Activated CD4-positive, alpha-beta T cell treated with anti-CD3 and anti-CD28 coated beads, Interleukin-2, amount 50 U/mL, for 16 hours (primary cell): ENCODE results near the gene TOGARAM2.

ENCODE experiments used
- DNase-seq: peaks from one replicate; pipeline ENCODE4 v3.0.0-alpha.2; 2020

TOGARAM2 gene

DNA sequence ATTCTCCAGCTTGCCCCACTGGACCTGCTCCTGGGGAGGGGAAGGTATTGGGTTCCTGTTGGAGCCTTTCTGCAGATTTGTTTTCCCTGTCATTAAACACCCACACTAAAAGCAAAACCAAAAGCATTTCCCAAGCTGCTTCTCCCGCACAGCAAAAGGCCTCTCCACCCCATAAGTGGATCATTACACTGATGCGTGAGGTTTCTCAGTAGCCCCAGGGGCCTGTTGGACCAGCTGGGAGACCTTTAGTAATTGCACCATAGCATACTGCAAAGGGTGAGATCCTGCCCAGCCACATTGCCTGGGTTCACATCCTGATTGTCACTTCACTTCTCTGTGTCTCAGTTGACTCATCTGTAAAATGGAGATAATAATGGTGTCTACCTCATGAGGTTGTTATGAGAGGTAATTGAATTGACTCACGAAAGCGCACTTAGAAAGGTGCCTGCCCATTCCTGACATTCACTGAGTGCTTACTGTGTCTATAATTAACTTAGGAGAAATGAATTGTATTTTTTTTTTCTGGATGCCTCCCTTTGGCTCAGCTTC lies 43.9 kb downstream of the TOGARAM2 start:
- DNase-seq: no peak

- no peak for DNase-seq
Measured at GRCh38 chr2:29025711-29026110, 44.6 kb downstream of the TOGARAM2 start.

DNA sequence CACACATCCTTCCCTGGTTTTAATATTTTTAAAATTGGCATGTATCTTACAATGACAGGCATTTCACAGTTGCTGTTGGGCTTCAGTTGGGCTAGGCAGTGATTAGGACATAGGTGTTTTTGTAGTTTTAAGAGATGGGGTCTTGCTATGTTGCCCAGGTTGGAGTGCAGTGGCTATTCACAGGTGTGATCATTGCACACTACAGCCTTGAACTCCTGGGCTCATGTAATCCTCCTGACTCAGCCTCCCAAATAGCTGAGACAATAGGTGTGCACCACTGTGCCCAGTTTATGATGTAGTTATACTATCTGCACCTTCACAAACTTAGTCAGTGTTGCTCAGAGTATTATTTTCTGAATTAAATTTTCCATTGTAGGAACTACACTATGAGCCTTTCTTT lies 49.9 kb downstream of the TOGARAM2 start:
- no peak for DNase-seq

DNA sequence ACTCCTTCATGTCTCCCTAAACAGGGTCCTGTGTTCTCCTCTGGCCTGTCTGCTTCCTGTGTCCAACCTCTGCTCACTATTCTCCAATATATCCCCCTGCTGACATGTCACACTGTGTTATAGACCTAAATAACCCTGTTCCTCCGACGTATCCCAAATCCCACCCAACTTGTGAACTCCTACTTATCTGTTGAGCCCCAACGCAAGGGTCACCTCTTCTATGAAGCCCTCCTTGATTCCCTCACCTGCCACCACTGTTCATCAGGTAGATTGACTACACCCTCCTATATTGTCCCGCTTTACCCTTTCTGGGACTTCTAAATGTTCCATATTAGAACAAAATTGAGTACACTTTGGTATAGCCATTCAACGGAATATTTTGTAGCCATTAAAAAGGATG lies 51.1 kb downstream of the TOGARAM2 start:
- DNase-seq: no peak

DNA sequence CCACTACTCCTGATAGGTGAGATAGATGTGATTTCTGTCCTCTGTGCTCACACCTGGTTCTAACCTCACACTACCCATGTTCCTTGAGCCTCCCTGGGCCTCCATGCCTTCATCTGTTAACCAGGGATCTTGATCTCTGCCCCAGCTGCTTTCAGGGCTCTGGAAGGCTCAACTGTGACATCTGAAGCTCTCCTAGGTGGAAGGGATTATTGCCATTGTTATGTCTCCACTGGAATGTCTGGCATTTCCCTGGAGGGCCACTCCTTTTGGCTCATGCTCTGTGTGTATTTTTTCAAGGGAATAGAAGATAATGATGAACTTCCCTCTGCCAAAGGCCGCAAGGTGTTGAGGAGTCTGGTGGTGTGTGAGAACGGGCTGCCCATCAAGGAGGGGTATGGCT lies 52.1 kb downstream of the TOGARAM2 start:
- DNase-seq: no peak

GRCh38 chr2:29033656-29034055 lies 52.6 kb downstream of the TOGARAM2 start:
- no peak for DNase-seq

- DNase-seq: no peak
Measured at GRCh38 chr2:29035016-29035745, 54.1 kb downstream of the TOGARAM2 start.

DNA sequence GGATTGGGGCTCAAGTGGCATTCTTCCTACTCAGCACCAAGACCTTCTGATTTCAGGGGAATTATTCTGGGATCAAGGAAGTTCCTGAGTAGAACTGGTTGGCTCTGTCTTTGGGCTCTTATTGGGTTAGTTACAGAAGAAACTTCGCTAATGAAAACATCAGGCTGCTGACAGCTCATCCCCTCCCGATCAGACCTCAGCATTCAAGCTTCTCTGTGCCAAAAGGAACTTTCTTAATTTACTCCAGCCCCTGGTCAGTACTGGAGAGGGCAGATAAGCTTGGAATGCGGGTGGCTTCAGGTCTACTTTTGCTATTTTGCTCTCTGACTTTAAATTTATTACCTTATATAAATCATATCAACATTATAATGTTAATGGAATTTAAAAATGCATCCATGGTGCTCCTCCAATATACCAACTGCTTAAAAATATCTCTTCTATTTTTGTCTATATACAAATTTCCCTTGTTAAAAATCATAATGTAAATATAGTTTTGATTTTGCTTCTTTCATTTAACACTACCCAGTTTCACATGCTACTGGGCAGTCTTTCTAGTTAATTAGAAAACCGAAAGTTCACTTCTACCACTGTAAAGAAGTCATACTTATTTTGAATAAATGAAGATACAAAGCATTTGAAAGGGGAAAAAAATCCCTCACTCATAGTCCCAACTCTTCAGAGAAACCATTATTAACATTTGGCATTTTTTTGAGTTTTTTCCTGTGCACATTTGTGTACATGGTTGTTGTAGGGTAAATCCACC lies 58.8 kb downstream of the TOGARAM2 start:
- no peak for DNase-seq

GRCh38 chr2:29040552-29040951 lies 59.5 kb downstream of the TOGARAM2 start:
- DNase-seq: no peak

DNA sequence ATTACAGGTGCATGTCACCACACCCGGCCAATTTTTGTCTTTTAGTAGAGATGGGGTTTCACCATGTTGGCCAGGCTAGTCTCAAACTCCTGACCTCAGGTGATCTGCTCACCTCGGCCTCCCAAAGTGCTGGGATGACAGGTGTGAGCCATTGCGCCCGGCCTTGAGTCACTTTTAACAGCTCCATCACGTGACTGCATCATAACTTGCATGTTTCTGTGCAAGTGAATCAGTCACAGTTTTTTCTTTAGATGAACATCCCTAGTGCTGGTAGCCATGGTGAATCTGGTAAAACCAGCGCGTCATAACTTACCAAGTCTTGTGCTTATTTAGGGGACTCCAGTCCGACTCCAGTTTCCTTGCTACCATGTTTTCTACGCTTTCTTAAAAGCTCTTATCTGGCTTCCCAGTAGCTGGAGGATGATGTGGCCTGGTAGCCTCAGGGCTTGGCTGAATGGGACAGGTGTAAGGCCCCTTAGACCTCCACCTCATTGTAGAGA lies 60.1 kb downstream of the TOGARAM2 start:
- DNase-seq: no peak

DNA sequence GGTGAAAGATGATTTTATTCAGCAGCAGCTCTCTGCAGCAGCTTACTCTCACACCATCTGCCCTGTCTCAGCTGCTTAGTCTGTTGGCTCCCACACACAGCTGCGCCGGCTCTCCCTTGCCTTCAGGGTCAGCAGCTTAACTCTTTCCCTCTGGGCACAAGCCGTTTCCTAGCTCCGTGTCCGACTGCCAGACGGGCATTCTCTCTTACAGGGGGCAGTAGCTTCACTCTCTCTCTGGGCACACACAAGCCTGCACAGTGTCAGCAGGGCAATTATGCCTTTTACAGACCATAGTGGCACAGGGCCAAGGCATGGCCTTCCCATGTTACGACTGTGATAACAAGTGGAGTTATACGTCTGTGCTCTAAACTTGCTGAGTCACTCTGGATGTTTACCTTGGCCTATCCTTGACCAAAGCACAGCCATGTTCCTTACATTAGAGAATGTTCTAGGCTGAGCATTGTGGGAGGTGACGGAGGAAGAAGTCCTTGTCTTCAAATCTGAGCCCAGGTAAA lies 61.5 kb downstream of the TOGARAM2 start:
- no peak for DNase-seq

GRCh38 chr2:29044459-29044858 lies 63.4 kb downstream of the TOGARAM2 start:
- no peak for DNase-seq

GRCh38 chr2:29046321-29046720 lies 65.2 kb downstream of the TOGARAM2 start:
- no peak for DNase-seq

DNA sequence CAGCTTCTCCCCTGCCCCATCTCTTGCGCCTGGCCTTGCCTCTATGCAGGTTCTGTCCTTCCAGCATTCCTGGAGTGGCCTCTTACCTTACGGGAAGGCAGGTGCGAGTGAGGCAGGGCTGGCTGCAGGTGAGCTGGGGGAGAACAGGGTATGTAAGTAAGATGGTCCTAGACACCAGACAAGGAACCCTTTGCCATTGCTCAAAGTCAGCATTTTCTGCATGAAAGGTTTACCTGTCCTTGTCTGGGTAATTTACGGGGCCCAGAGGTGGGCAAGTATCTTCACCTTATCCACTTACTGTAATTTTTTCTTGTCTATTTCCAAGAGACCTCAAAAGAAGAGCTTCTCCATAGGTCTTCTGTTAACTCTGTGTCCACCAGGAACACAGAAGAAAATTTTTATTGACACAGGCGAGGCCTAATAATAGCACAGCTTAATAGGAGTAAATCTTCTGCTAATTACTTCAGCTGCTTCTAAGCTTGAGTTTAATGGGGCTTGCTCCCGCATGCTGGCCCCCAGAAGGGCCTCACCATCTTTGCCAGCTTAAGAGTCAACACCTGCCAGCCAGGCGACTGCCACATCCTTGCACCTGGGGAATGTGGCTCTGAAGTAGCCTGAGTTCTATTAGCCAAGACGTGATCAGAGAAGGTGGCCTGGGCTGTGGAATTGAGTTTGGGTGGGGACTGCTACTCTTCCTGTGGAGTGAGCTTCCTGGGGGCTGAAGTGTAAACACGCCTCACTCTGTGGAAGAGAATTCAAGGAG lies 66.2 kb downstream of the TOGARAM2 start:
- no peak for DNase-seq

DNA sequence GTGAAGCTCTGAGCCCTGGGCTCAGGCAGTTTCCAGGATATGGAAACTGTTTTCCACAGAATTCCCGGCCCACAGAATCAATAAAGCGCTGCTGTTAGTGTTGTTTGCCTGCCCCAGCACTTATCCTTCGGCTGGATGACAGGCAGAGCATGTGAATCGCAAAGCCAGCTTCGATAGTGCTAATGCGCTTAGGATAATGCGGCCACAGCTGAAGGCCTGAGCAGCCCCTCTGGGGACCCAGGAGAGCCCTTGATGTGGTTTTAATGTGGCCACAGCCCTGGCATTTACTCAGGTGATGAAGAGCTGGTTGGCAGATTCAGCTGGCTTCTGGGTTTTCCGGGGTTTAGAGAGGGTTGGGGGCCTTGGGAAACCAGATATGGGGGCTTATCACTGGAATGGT lies 69.5 kb downstream of the TOGARAM2 start:
- no peak for DNase-seq

- DNase-seq: no peak
Measured at GRCh38 chr2:29051730-29052129, 70.6 kb downstream of the TOGARAM2 start.

- no peak for DNase-seq
Measured at GRCh38 chr2:29052807-29053206, 71.7 kb downstream of the TOGARAM2 start.

GRCh38 chr2:29053223-29053622 lies 72.1 kb downstream of the TOGARAM2 start:
- DNase-seq: no peak

DNA sequence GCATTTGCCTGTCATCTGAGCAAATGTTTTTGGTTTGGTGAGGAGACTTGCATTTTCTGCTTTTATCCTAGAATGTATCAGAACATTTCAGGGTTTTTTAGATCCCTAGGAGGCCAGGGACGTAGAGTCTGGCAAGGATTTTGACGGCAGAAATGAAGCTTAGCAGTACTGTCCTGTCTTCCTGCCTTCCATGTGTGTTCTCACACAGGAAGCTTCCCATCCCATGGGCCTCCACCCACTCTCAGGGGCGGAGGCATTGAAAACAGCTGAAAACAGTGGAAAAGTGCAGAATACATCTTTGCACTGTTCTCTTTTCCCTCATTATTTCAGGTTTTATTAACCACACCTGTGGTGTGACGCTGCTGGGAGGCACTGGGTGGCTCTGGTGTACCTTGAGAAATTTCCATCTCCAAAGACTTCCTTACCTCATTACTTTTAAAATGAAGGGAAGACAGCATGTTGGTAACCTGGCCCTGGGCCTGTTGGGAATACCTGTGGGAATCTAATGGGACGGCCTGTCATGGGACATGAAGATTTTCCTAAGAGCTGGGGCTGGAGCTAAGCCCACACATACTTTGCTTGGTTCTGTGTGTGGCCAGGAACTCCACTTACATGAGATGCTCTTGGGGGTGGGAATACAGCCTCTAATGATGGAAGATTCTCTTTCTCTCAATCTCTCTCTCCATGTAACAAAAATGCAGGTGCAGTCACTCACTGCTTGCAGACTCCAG lies 72.7 kb downstream of the TOGARAM2 start:
- no peak for DNase-seq

DNA sequence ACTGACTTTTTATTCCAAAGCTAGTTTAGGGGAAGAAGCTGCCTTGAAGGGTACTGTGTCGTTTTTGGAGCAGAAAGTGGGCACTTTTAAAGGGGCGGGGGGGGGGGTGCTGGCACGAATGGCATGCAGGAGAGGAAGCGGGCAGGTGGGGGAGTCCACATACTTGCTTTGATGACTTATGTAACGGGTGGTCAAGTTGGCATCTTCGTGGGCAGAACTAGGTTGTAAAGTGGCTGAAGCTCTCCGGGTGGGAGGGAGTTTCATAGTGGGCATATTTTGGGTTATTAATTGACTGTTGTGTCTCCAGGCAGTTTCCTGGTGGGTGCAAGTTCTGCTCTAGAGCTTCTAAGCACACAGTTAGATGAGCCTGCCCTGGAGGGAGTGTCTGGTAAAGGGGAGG lies 73.3 kb downstream of the TOGARAM2 start:
- DNase-seq: no peak

- no peak for DNase-seq
Measured at GRCh38 chr2:29055601-29056000, 74.5 kb downstream of the TOGARAM2 start.

- DNase-seq: no peak
Measured at GRCh38 chr2:29056452-29056851, 75.4 kb downstream of the TOGARAM2 start.
